GM23338 (cell line): ENCODE measurements around the gene ARHGAP28. TPM values are rescaled to one million over a fixed set of nuclear protein-coding genes. Genes with fewer than 3 reads are reported as not detected.

Experiments used
- ATAC-seq: fragments of 200-7000 bp; cut with Tn5 transposase; 3 replicates; pipeline ENCODE4 v1.9.1; 2020
- DNase-seq: peaks from one replicate; pipeline ENCODE4 v3.0.0-alpha.2; 2015; ENCODE audit warnings: low spot score
- H2AFZ ChIP-seq: fragments of 200-600 bp; sonication (generic); 2 replicates; pipeline ENCODE4 v1.8.0; 2016; ENCODE audit warnings: antibody characterized with exemption, mild to moderate bottlenecking, moderate library complexity
- H3F3A ChIP-seq: fragments of 200-600 bp; sonication (generic); replicated peaks from 2 replicates; pipeline ENCODE4 v1.8.0; 2017; ENCODE audit warnings: antibody characterized with exemption, mixed run types, low read depth
- H3K27ac ChIP-seq: fragments of 200-600 bp; sonication (generic); 2 replicates; pipeline ENCODE4 v1.6.1; 2016; ENCODE audit warnings: low read depth
- H3K27me3 ChIP-seq: fragments of 200-600 bp; sonication (generic); 2 replicates; pipeline ENCODE4 v1.8.0; 2016; ENCODE audit warnings: mild to moderate bottlenecking, mixed run types, moderate library complexity; ENCODE audit not compliant: insufficient read depth
- H3K36me3 ChIP-seq: fragments of 200-600 bp; sonication (generic); 2 replicates; pipeline ENCODE4 v1.8.0; 2016; ENCODE audit warnings: mild to moderate bottlenecking; ENCODE audit not compliant: insufficient read depth
- H3K4me1 ChIP-seq: fragments of 200-600 bp; sonication (generic); 2 replicates; pipeline ENCODE4 v1.8.0; 2016; ENCODE audit warnings: mild to moderate bottlenecking, moderate library complexity; ENCODE audit not compliant: insufficient read depth
- H3K4me2 ChIP-seq: fragments of 200-600 bp; sonication (generic); 2 replicates; pipeline ENCODE4 v1.7.1; 2017; ENCODE audit warnings: mixed run types
- H3K4me3 ChIP-seq: fragments of 200-600 bp; sonication (generic); 2 replicates; pipeline ENCODE4 v1.6.1; 2016; ENCODE audit warnings: mixed run types
- H3K79me2 ChIP-seq: fragments of 200-600 bp; sonication (generic); replicated peaks from 2 replicates; pipeline ENCODE4 v1.8.0; 2017; ENCODE audit warnings: mild to moderate bottlenecking; ENCODE audit not compliant: insufficient read depth
- H3K9me2 ChIP-seq: fragments of 200-600 bp; sonication (generic); 2 replicates; pipeline ENCODE4 v1.8.0; 2017; ENCODE audit not compliant: insufficient read depth
- H4K20me1 ChIP-seq: fragments of 200-600 bp; sonication (generic); replicated peaks from 2 replicates; pipeline ENCODE4 v1.8.0; 2017; ENCODE audit warnings: mild to moderate bottlenecking; ENCODE audit not compliant: insufficient read depth
- H3K27ac Mint-ChIP-seq: 2 replicates; pipeline ENCODE4 v1.8.0; 2020; ENCODE audit warnings: inconsistent platforms, mild to moderate bottlenecking, moderate library complexity, mixed read lengths
- H3K27me3 Mint-ChIP-seq: 3 replicates; pipeline ENCODE4 v1.8.0; 2022; ENCODE audit warnings: low read depth, mild to moderate bottlenecking, moderate library complexity, mixed read lengths, inconsistent platforms; ENCODE audit not compliant: insufficient read depth, poor library complexity
- H3K36me3 Mint-ChIP-seq: 3 replicates; pipeline ENCODE4 v1.8.0; 2021; ENCODE audit warnings: low read depth, mild to moderate bottlenecking, inconsistent platforms, moderate library complexity, mixed read lengths
- H3K4me1 Mint-ChIP-seq: 3 replicates; pipeline ENCODE4 v1.8.0; 2020; ENCODE audit warnings: mild to moderate bottlenecking, inconsistent platforms, mixed read lengths
- H3K4me3 Mint-ChIP-seq: 3 replicates; pipeline ENCODE4 v1.8.0; 2021; ENCODE audit warnings: moderate library complexity, mild to moderate bottlenecking, inconsistent platforms, mixed read lengths
- H3K9me3 Mint-ChIP-seq: 3 replicates; pipeline ENCODE4 v1.8.0; 2020; ENCODE audit warnings: moderate library complexity, mild to moderate bottlenecking, inconsistent platforms, mixed read lengths
- CREB1 ChIP-seq: fragments of 250-450 bp; sonication (Bioruptor Pico); IDR thresholded peaks from 2 replicates; pipeline ENCODE4 v1.5.0; 2020; ENCODE audit warnings: low read depth, mild to moderate bottlenecking, moderate library complexity
- EZH2 ChIP-seq: fragments of 200-600 bp; sonication (generic); IDR thresholded peaks from one replicate; pipeline ENCODE4 v1.8.0; 2017; ENCODE audit warnings: antibody characterized with exemption, mild to moderate bottlenecking, low read depth; ENCODE audit not compliant: unreplicated experiment
- EZH2phosphoT487 ChIP-seq: fragments of 200-600 bp; sonication (generic); IDR thresholded peaks from one replicate; pipeline ENCODE4 v1.8.1; 2018; ENCODE audit warnings: antibody characterized with exemption; ENCODE audit not compliant: unreplicated experiment
- JUNB ChIP-seq: IDR thresholded peaks from one replicate; pipeline ENCODE4 v1.6.1; 2016; ENCODE audit warnings: antibody characterized with exemption; ENCODE audit not compliant: unreplicated experiment
- NANOG ChIP-seq: IDR thresholded peaks from 2 replicates; pipeline ENCODE4 v1.6.1; 2016; ENCODE audit warnings: antibody characterized with exemption, borderline replicate concordance
- POLR2AphosphoS5 ChIP-seq: IDR thresholded peaks from 2 replicates; pipeline ENCODE4 v1.6.1; 2016; ENCODE audit warnings: antibody characterized with exemption, low read depth
- STAT1 ChIP-seq: IDR thresholded peaks from one replicate; pipeline ENCODE4 v1.6.1; 2016; ENCODE audit warnings: antibody characterized with exemption; ENCODE audit not compliant: unreplicated experiment
- ZNF114 ChIP-seq: fragments of 250-450 bp; sonication (Bioruptor Pico); IDR thresholded peaks from 2 replicates; pipeline ENCODE4 v1.5.0; 2020; ENCODE audit warnings: mild to moderate bottlenecking, moderate library complexity
- ZNF331 ChIP-seq: fragments of 250-450 bp; sonication (Bioruptor Pico); IDR thresholded peaks from 2 replicates; pipeline ENCODE4 v1.5.0; 2020; ENCODE audit warnings: low read depth, mild to moderate bottlenecking, moderate library complexity
- polyA plus RNA-seq: library from polyadenylated mRNA; unstranded; fragments of >200 nt; fragmentation: Nextera tagmentation; extraction: Ambion mirVana; gene quantifications from 2 replicates; pipeline ENCODE4 v1.2.1, GENCODE V29; 2016
- total RNA-seq: library from RNA; depleted of rRNA; stranded (reverse); fragments of >200 nt; shearing (Covaris generic); gene quantifications from 2 replicates; pipeline ENCODE4 v1.2.3, GENCODE V29; 2014
- TF ChIP-seq, protein P1 (sequence below): IDR thresholded peaks from 2 replicates; pipeline ENCODE4 v1.6.1; 2016; ENCODE audit warnings: antibody characterized with exemption
- TF ChIP-seq, protein P2 (sequence below), 2 experiments: fragments of 200-600 bp in 1 of 2; sonication (generic) in 1 of 2; conservative IDR thresholded peaks; 2 replicates each; pipeline versions ENCODE4 v1.5.1 to v1.6.1; 2016 to 2017; ENCODE audit warnings: antibody characterized with exemption in 2 of 2, low read depth in 2 of 2, mild to moderate bottlenecking in 2 of 2, moderate library complexity in 1 of 2
- TF ChIP-seq, protein P3 (sequence below): IDR thresholded peaks from one replicate; pipeline ENCODE4 v1.6.1; 2018; ENCODE audit warnings: antibody characterized with exemption; ENCODE audit not compliant: unreplicated experiment
- TF ChIP-seq, protein P4 (sequence below): fragments of 250-450 bp; sonication (Bioruptor Pico); IDR thresholded peaks from 2 replicates; pipeline ENCODE4 v1.5.0; 2020; ENCODE audit warnings: mild to moderate bottlenecking, moderate library complexity

ARHGAP28 gene
- total and polyA plus RNA-seq, 2 experiments from 2014 or later: 2.8 to 9.6 TPM

DNA sequence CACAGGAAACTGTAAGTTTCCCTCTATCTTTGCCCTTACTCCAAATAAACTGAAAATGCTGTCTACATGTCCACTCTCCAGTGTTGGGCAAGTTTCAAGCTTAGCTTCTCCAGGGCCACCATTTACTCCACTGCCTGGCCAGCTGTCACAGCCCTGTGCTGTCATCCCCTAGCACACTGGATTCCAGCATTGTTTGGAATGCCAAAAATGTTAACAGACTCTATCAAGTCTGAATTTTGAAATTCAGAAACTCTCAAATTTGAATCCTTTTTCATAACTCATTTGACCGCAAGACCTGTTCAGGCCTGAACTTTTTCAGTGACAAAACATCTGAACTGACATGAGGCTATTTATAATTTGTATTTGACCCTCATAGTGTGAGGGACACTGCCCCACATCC lies 5.2 kb upstream of the ARHGAP28 start:
- no peak overlapping the region for H3K4me3 Mint-ChIP-seq
- H3K27ac Mint-ChIP-seq: no peak overlapping the region
- no peak for DNase-seq
- ATAC-seq: no peak
- H3K4me3 ChIP-seq: no peak overlapping the region
- no peaks in the 10 kb centered on the region for H3K36me3 ChIP-seq
- no peaks in the 10 kb centered on the region for H3K9me3 Mint-ChIP-seq
- TF ChIP-seq ZNF331 (CRISPR knock-in tag) (no peak), JUNB (no peak), ZNF114 (CRISPR knock-in tag) (no peak), EZH2 (no peak), STAT1 (no peak), POLR2AphosphoS5 (no peak), CREB1 (no peak), NANOG (no peak), EZH2phosphoT487 (no peak)
- TF ChIP-seq, protein P1, sequence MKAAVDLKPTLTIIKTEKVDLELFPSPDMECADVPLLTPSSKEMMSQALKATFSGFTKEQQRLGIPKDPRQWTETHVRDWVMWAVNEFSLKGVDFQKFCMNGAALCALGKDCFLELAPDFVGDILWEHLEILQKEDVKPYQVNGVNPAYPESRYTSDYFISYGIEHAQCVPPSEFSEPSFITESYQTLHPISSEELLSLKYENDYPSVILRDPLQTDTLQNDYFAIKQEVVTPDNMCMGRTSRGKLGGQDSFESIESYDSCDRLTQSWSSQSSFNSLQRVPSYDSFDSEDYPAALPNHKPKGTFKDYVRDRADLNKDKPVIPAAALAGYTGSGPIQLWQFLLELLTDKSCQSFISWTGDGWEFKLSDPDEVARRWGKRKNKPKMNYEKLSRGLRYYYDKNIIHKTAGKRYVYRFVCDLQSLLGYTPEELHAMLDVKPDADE: no peak
- TF ChIP-seq, protein P2, sequence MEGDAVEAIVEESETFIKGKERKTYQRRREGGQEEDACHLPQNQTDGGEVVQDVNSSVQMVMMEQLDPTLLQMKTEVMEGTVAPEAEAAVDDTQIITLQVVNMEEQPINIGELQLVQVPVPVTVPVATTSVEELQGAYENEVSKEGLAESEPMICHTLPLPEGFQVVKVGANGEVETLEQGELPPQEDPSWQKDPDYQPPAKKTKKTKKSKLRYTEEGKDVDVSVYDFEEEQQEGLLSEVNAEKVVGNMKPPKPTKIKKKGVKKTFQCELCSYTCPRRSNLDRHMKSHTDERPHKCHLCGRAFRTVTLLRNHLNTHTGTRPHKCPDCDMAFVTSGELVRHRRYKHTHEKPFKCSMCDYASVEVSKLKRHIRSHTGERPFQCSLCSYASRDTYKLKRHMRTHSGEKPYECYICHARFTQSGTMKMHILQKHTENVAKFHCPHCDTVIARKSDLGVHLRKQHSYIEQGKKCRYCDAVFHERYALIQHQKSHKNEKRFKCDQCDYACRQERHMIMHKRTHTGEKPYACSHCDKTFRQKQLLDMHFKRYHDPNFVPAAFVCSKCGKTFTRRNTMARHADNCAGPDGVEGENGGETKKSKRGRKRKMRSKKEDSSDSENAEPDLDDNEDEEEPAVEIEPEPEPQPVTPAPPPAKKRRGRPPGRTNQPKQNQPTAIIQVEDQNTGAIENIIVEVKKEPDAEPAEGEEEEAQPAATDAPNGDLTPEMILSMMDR (conservative IDR thresholded peaks at IDR 0.05; ENCODE audit: low read depth in 2 of 2): no peak
- TF ChIP-seq, protein P3, sequence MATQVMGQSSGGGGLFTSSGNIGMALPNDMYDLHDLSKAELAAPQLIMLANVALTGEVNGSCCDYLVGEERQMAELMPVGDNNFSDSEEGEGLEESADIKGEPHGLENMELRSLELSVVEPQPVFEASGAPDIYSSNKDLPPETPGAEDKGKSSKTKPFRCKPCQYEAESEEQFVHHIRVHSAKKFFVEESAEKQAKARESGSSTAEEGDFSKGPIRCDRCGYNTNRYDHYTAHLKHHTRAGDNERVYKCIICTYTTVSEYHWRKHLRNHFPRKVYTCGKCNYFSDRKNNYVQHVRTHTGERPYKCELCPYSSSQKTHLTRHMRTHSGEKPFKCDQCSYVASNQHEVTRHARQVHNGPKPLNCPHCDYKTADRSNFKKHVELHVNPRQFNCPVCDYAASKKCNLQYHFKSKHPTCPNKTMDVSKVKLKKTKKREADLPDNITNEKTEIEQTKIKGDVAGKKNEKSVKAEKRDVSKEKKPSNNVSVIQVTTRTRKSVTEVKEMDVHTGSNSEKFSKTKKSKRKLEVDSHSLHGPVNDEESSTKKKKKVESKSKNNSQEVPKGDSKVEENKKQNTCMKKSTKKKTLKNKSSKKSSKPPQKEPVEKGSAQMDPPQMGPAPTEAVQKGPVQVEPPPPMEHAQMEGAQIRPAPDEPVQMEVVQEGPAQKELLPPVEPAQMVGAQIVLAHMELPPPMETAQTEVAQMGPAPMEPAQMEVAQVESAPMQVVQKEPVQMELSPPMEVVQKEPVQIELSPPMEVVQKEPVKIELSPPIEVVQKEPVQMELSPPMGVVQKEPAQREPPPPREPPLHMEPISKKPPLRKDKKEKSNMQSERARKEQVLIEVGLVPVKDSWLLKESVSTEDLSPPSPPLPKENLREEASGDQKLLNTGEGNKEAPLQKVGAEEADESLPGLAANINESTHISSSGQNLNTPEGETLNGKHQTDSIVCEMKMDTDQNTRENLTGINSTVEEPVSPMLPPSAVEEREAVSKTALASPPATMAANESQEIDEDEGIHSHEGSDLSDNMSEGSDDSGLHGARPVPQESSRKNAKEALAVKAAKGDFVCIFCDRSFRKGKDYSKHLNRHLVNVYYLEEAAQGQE: no peak
- TF ChIP-seq, protein P4, sequence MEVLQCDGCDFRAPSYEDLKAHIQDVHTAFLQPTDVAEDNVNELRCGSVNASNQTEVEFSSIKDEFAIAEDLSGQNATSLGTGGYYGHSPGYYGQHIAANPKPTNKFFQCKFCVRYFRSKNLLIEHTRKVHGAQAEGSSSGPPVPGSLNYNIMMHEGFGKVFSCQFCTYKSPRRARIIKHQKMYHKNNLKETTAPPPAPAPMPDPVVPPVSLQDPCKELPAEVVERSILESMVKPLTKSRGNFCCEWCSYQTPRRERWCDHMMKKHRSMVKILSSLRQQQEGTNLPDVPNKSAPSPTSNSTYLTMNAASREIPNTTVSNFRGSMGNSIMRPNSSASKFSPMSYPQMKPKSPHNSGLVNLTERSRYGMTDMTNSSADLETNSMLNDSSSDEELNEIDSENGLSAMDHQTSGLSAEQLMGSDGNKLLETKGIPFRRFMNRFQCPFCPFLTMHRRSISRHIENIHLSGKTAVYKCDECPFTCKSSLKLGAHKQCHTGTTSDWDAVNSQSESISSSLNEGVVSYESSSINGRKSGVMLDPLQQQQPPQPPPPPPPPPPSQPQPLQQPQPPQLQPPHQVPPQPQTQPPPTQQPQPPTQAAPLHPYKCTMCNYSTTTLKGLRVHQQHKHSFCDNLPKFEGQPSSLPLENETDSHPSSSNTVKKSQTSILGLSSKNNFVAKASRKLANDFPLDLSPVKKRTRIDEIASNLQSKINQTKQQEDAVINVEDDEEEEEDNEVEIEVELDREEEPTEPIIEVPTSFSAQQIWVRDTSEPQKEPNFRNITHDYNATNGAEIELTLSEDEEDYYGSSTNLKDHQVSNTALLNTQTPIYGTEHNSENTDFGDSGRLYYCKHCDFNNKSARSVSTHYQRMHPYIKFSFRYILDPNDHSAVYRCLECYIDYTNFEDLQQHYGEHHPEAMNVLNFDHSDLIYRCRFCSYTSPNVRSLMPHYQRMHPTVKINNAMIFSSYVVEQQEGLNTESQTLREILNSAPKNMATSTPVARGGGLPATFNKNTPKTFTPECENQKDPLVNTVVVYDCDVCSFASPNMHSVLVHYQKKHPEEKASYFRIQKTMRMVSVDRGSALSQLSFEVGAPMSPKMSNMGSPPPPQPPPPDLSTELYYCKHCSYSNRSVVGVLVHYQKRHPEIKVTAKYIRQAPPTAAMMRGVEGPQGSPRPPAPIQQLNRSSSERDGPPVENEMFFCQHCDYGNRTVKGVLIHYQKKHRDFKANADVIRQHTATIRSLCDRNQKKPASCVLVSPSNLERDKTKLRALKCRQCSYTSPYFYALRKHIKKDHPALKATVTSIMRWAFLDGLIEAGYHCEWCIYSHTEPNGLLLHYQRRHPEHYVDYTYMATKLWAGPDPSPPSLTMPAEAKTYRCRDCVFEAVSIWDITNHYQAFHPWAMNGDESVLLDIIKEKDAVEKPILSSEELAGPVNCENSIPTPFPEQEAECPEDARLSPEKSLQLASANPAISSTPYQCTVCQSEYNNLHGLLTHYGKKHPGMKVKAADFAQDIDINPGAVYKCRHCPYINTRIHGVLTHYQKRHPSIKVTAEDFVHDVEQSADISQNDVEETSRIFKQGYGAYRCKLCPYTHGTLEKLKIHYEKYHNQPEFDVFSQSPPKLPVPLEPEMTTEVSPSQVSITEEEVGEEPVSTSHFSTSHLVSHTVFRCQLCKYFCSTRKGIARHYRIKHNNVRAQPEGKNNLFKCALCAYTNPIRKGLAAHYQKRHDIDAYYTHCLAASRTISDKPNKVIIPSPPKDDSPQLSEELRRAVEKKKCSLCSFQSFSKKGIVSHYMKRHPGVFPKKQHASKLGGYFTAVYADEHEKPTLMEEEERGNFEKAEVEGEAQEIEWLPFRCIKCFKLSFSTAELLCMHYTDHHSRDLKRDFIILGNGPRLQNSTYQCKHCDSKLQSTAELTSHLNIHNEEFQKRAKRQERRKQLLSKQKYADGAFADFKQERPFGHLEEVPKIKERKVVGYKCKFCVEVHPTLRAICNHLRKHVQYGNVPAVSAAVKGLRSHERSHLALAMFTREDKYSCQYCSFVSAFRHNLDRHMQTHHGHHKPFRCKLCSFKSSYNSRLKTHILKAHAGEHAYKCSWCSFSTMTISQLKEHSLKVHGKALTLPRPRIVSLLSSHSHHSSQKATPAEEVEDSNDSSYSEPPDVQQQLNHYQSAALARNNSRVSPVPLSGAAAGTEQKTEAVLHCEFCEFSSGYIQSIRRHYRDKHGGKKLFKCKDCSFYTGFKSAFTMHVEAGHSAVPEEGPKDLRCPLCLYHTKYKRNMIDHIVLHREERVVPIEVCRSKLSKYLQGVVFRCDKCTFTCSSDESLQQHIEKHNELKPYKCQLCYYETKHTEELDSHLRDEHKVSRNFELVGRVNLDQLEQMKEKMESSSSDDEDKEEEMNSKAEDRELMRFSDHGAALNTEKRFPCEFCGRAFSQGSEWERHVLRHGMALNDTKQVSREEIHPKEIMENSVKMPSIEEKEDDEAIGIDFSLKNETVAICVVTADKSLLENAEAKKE (CRISPR knock-in tag): no peak
- no peaks in the 10 kb centered on the region for H3K36me3 Mint-ChIP-seq
- H3K27me3 Mint-ChIP-seq: peaks cover 5% of the 10 kb centered on the region
- H3K27me3 ChIP-seq: no peaks in the 10 kb centered on the region
- no peaks in the 10 kb centered on the region for H4K20me1 ChIP-seq
- H3K9me2 ChIP-seq: 0 out of 2 replicates have a peak, but pooled peaks cover 6% of the 10 kb centered on the region
- H3K4me2 ChIP-seq: no peak overlapping the region
- H3K4me1 Mint-ChIP-seq: peaks cover 26% of the 10 kb centered on the region
- H3F3A ChIP-seq: no peaks in the 10 kb centered on the region
- H3K4me1 ChIP-seq: peaks cover 7% of the 10 kb centered on the region; the same call in 1 of the 2 replicates
- no peaks in the 10 kb centered on the region for H3K79me2 ChIP-seq
- H2AFZ ChIP-seq: no peak overlapping the region
- H3K27ac ChIP-seq: no peak overlapping the region
